Vagina (tissue), 2 donors: ENCODE results near the gene TRIM33. TPM values are rescaled to one million over a fixed set of nuclear protein-coding genes. Genes with fewer than 3 reads are reported as not detected.

Experiments used
- DNase-seq, 2 donors: peaks; one replicate each; pipeline ENCODE4 v3.0.0-alpha.2; 2017; ENCODE audit errors: extremely low spot score in 2 of 2
- H3K27ac ChIP-seq: fragments of 200-600 bp; sonication (generic); one replicate; pipeline ENCODE4 v1.5.1; 2019
- H3K27me3 ChIP-seq: fragments of 200-600 bp; sonication (generic); one replicate; pipeline ENCODE4 v1.5.1; 2019
- H3K36me3 ChIP-seq, 2 donors: fragments of 200-600 bp; sonication (generic); one replicate each; pipeline ENCODE4 v1.5.1; 2017 to 2019
- H3K4me1 ChIP-seq: fragments of 200-600 bp; sonication (generic); one replicate; pipeline ENCODE4 v1.5.1; 2019
- H3K4me3 ChIP-seq, 2 donors: fragments of 200-600 bp; sonication (generic); 1 replicate in 1 of 2; 2 replicates in 1 of 2; pipeline ENCODE4 v1.5.1; 2016 to 2019
- H3K9me3 ChIP-seq: fragments of 200-600 bp; sonication (generic); one replicate; pipeline ENCODE4 v1.5.1; 2019
- POLR2A ChIP-seq, 2 donors: fragments of 450-650 bp; IDR thresholded peaks; one replicate each; pipeline ENCODE4 v1.6.1; 2017; ENCODE audit warnings: antibody characterized with exemption in 2 of 2, mild to moderate bottlenecking in 2 of 2, moderate library complexity in 2 of 2
- POLR2AphosphoS5 ChIP-seq, 2 donors: sonication (generic); formaldehyde crosslinking; IDR thresholded peaks; one replicate each; pipeline ENCODE4 v1.9.0; 2017; ENCODE audit warnings: antibody characterized with exemption in 2 of 2, mild to moderate bottlenecking in 2 of 2, low read depth in 1 of 2; ENCODE audit not compliant: insufficient read depth in 1 of 2
- intact Hi-C: fragments of 100-400 bp; cut with DNase I; formaldehyde crosslinking; loops from one replicate; pipeline ENCODE4 v1.15.1; 2023
- total RNA-seq: library from RNA; depleted of rRNA; stranded (reverse); fragments of >200 nt; gene quantifications from one replicate; pipeline ENCODE4 v1.2.3, GENCODE V29; 2016
- TF ChIP-seq, protein P1 (sequence below), 3 experiments: fragments of 450-650 bp in 2 of 3; fragments of 200-600 bp in 1 of 3; sonication (generic) in 1 of 3; IDR thresholded peaks; one replicate each; pipeline ENCODE4 v1.5.1; 2017 to 2019; ENCODE audit warnings: antibody characterized with exemption in 3 of 3, mild to moderate bottlenecking in 2 of 3, moderate library complexity in 2 of 3

Gene TRIM33
- total RNA-seq, 1 donor from 2014 or later = 35.8 TPM

DNA sequence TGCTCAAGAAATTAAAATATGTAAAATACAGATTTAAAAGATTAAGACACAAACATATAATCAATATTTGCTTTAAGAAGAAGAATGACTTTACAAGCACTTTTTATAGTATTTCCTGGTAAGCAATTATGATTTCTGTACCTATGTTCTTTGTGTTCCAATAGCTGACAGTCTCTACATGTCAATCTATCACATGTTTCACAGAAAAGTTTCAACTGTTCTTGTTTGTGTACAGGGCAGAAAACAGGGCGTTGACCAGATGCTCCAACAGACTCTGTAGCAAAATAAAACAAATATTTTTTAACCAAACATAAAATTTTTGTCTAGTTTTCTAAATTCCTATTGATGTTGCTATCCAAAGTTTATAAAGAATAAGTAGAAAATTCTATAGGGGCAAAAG, 48.0 kb downstream of the TRIM33 start:
- Histone ChIP-seq H3K36me3 (no peaks in the 10 kb centered on the region), H3K9me3 (no peaks in the 10 kb centered on the region), H3K27ac (no peak overlapping the region), H3K27me3 (no peaks in the 10 kb centered on the region), H3K4me3 (no peak overlapping the region), H3K4me1 (peaks cover 25% of the 10 kb centered on the region)
- no peak for DNase-seq
- TF ChIP-seq POLR2AphosphoS5 (IDR thresholded peaks at IDR 0.05; ENCODE audit: insufficient read depth in 1 of 2, low read depth in 1 of 2) (no peak), POLR2A (IDR thresholded peaks at IDR 0.05) (no peak)
- TF ChIP-seq, protein P1, sequence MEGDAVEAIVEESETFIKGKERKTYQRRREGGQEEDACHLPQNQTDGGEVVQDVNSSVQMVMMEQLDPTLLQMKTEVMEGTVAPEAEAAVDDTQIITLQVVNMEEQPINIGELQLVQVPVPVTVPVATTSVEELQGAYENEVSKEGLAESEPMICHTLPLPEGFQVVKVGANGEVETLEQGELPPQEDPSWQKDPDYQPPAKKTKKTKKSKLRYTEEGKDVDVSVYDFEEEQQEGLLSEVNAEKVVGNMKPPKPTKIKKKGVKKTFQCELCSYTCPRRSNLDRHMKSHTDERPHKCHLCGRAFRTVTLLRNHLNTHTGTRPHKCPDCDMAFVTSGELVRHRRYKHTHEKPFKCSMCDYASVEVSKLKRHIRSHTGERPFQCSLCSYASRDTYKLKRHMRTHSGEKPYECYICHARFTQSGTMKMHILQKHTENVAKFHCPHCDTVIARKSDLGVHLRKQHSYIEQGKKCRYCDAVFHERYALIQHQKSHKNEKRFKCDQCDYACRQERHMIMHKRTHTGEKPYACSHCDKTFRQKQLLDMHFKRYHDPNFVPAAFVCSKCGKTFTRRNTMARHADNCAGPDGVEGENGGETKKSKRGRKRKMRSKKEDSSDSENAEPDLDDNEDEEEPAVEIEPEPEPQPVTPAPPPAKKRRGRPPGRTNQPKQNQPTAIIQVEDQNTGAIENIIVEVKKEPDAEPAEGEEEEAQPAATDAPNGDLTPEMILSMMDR (IDR thresholded peaks at IDR 0.05) = no peak
- intact Hi-C loops = no loop called here

DNA sequence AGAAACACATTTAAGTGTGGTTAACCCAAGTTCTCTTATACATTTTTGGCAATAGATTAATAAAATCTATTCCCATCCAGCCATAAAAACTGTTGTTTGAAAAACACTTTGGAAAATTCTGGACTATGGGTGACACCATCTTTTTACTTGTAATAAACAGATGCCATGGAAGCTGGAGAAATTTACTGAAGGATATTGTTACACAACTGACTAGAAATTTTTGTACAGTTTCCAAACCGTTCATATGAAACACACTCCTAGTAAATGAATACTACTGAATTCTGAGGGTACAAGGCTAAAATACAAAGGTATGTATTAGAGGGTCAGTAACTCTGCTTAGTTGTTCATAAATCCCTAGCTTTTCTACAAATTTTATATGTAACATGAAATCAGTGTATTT, 48.7 kb downstream of the TRIM33 start:
- H3K27ac ChIP-seq = no peak overlapping the region
- H3K4me1 ChIP-seq = peaks cover 23% of the 10 kb centered on the region
- DNase-seq = no peak
- no peak for TF ChIP-seq POLR2AphosphoS5 (IDR thresholded peaks at IDR 0.05; ENCODE audit: insufficient read depth in 1 of 2, low read depth in 1 of 2)
- TF ChIP-seq, protein P1 (IDR thresholded peaks at IDR 0.05) = no peak
- no peak for TF ChIP-seq POLR2A (IDR thresholded peaks at IDR 0.05)
- H3K36me3 ChIP-seq = no peaks in the 10 kb centered on the region
- H3K9me3 ChIP-seq = no peaks in the 10 kb centered on the region
- no peaks in the 10 kb centered on the region for H3K27me3 ChIP-seq
- intact Hi-C loops = no loop called here
- no peak overlapping the region for H3K4me3 ChIP-seq

DNA sequence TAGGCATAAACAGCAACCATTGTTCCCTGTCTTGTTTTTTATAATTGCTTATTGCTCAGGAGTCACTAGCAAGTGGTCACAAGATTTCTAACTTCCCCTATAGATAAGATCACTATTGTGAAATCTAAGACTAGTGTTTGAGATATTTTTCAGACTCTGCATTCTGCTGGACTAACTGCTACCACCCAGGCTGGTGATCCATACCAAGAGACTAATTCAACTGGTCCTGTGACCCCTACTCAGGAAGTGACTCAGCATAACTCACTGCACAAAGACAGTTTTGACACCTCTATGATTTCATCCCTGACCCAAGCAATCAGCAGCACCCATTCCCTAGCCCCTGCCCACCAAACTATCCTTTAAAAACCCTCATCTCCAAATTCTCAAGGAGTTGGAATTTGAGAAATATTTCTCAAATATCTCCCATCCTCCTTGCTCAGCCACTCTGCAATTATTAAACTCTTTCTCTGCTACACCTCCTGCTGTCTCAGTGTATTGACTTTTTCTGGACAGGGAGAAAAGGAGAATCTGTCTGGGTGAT, 52.7 kb downstream of the TRIM33 start:
- Histone ChIP-seq H3K27me3 (no peaks in the 10 kb centered on the region), H3K4me1 (peaks cover 20% of the 10 kb centered on the region), H3K4me3 (no peak overlapping the region), H3K27ac (no peak overlapping the region), H3K9me3 (no peaks in the 10 kb centered on the region), H3K36me3 (peaks cover 0 to 6% of the 10 kb centered on the region in 2 donors)
- TF ChIP-seq, protein P1 (IDR thresholded peaks at IDR 0.05) = no peak
- TF ChIP-seq POLR2AphosphoS5 (IDR thresholded peaks at IDR 0.05; ENCODE audit: insufficient read depth in 1 of 2, low read depth in 1 of 2) (no peak), POLR2A (IDR thresholded peaks at IDR 0.05) (no peak)
- DNase-seq = no peak
- intact Hi-C loops = no loop called here

DNA sequence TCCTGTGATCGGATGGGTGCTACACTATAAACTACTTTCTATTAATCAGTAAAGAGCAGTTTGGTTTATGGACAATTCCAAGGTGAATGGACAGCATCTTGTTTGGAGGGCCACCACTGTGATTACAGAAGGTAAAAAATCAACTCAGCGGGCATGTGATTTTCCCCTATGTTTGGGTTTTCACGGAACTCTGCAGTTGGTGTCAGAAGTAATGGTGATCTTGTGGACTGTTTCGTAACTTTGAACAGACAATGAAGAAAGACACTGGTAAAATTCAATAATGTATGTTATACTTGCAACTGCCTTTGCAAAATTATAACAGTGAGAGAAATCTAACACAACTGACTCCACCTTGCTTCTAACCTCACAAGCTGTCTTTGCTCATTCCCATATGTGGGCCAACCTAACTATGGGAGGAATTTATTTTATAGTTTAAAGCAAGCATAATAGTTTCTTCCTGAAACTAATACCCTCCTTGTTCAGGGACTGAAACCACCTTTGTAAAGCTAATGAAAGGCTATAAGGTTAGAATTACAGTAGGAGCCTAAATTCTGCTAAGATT, 53.2 kb downstream of the TRIM33 start:
- no peaks in the 10 kb centered on the region for H3K9me3 ChIP-seq
- H3K27me3 ChIP-seq = no peaks in the 10 kb centered on the region
- H3K4me3 ChIP-seq = no peak overlapping the region
- peaks cover 0 to 10% of the 10 kb centered on the region in 2 donors for H3K36me3 ChIP-seq
- TF ChIP-seq POLR2A (IDR thresholded peaks at IDR 0.05) (no peak), POLR2AphosphoS5 (IDR thresholded peaks at IDR 0.05; ENCODE audit: insufficient read depth in 1 of 2, low read depth in 1 of 2) (no peak)
- TF ChIP-seq, protein P1 (IDR thresholded peaks at IDR 0.05) = no peak
- intact Hi-C loops = no loop called here
- H3K27ac ChIP-seq = no peak overlapping the region
- H3K4me1 ChIP-seq = peaks cover 20% of the 10 kb centered on the region
- no peak for DNase-seq

DNA sequence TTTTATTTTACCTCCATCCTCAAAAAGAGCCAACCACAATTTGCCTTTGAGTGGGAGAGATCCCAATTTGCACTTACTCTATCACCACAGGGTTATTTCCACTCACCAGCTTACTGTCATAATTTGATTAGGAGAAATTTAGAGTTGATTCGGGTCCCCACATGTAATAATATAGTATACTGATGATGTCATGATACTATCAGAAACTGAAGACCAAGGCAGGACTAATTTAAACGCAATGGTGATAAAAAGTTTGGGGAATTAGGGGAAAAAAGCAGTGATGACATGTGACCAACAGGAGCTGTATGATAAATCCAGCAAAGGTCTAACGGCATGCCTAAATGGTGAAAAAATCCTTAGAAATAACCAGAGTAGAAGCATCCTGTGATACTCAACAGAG, 54.4 kb downstream of the TRIM33 start:
- Histone ChIP-seq H3K4me1 (peaks cover 11% of the 10 kb centered on the region), H3K4me3 (no peak overlapping the region), H3K9me3 (no peaks in the 10 kb centered on the region), H3K27ac (no peak overlapping the region), H3K27me3 (no peaks in the 10 kb centered on the region), H3K36me3 (peaks cover 0 to 11% of the 10 kb centered on the region in 2 donors)
- DNase-seq = no peak
- intact Hi-C loops = no loop called here
- TF ChIP-seq, protein P1 (IDR thresholded peaks at IDR 0.05) = no peak
- TF ChIP-seq POLR2A (IDR thresholded peaks at IDR 0.05) (no peak), POLR2AphosphoS5 (IDR thresholded peaks at IDR 0.05; ENCODE audit: insufficient read depth in 1 of 2, low read depth in 1 of 2) (no peak)
